HL-60/S4 treated with retinoic acid at 250 ng/mL for 4 days and 3 days (cell line): Measurements from ENCODE around the gene LIPA.
"Not testable (repeated sequence)": the region's sequence is repeated elsewhere in the genome, so short reads cannot be mapped to it uniquely, and the experiment has no call there.

ENCODE experiments used
- in situ Hi-C: fragments of 300-500 bp; cut with MboI; formaldehyde crosslinking; loops from 2 replicates; pipeline ENCODE4 v1.7.0; 2022; ENCODE audit warnings: low sequenced_read_pairs

Gene LIPA

DNA sequence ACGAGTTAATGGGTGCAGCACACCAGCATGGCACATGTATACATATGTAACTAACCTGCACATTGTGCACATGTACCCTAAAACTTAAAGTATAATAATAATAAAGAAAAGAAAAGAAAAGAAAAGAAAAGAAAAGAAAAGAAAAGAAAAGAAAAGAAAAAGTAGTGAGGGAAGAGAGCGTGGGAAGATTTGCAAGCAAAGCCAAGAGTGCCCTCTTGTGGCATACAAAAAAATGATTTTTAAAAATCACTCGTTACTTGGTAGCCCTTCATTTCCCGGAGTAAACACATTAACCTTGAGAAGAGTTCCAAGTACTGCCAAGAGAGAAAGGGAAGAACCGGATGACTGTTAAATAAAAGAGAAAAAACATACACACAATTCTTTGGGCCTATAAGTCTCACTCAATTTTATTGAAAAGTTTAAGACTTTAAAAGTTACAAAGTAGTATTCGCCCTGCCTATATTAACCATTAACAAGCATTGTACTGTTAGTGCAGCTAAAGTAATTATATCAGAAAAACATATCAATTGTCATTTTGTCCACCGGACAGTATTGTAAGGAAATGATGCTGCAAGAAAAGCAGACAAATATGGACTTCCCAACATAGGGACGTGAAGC lies 38.3 kb downstream of the LIPA start:
- in situ Hi-C loops, result loop anchor here (10.0 to 25.0 kb wide), 2 partner anchors 178 to 276 kb away; no protein-coding TSS in a partner anchor

- in situ Hi-C loops, result loop anchor here (10.0 to 25.0 kb wide), 2 partner anchors 176 to 274 kb away; no protein-coding TSS in a partner anchor
Observed at GRCh38 chr10:89210794-89211425, 40.7 kb downstream of the LIPA start.

DNA sequence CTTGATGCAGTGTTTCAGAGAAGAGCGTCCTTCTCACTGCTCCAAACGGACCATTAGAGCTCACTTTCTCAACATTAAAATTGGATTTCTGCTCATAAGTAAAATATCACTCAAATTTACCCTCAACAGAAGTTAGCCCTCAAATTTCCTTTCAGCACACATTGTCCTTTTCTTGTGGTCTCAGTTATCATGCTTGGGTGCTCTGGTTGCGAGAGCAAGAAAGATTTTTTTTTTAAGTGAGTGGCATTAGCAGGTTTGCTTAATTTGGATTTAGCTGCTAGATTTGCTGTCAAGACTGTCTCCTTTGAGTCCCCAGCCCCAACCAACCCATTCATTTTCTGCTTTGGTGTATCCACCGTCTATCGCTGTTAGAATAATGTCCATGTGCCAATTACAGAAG lies 41.9 kb downstream of the LIPA start:
- in situ Hi-C loops, result loop anchor here (10.0 to 25.0 kb wide), 2 partner anchors 175 to 272 kb away; no protein-coding TSS in a partner anchor

DNA sequence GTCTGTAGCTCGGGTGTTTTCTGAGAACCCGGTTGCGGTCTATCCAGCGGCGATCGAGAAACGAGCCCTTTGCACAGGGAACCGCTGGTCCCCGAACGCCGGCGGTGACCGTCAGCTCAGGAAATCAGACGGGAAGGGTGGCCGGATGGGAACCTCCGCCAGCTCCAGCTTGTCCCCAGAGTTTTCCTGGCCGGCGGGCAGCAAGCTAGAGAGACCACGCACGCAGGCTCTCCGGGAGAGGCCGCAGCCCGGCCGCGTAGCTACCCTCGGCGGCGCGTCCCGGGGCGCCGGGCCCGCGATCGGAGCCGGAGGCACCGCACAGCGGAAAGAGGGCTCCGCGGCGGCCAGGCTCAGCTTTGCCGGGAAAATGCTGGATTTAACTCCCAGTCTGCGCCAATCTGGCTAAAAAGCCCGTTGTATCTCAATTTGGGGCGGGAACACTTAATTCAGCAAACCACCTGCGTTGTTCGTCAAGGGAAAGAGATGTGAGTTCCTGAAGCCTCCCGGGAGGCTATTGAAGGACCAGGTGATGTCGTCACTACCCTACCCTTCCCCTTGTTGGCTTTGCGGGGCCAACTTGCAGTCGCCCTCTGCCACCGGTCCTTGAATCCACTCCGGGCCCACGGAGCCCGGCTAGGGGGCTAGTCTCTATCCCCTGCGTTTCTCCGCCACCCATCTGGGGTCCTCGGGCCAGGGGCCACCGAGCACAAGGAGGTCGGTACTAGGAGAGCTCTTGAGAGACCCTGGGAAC lies 43.6 kb downstream of the LIPA start:
- in situ Hi-C loops, result loop anchor here (25.0 kb wide), 1 partner anchor 271 kb away; no protein-coding TSS in a partner anchor

DNA sequence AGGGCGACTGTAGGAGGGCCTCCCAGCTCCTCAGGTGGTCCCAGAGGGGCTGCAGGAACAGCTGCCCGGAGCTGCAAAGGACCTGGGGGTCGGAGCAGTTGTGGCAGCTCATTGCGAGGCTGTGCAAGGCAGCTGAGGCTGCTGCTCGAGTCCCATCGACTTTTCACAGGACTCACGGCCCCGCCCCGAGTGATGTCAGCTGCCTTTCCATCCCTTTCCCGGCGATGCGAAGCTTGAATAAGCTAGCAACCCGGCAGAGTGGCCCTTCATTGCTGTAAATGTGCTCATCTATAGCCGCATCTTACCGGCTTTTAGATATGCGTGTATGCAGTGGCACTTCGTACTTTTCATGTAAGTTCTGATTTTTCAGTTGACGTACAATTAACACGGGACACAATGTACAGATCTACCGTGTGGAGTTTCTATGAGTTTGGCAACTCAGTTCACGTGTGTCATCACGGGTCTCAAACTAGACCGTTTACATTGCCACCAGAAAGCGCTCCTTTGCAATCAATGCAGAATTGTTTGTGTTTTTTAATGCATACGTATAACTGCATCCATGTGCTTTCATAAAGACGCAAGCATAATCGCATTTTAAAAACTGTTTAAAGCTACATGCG lies 44.3 kb downstream of the LIPA start, which contains the start of gene CH25H:
TSS of gene CH25H (minus strand) at position 137 of the 620 bp plus-strand sequence. CDS start at position 112, 25 bp downstream.
- in situ Hi-C loops, result loop anchor here (25.0 kb wide), 1 partner anchor 270 kb away; no protein-coding TSS in a partner anchor

DNA sequence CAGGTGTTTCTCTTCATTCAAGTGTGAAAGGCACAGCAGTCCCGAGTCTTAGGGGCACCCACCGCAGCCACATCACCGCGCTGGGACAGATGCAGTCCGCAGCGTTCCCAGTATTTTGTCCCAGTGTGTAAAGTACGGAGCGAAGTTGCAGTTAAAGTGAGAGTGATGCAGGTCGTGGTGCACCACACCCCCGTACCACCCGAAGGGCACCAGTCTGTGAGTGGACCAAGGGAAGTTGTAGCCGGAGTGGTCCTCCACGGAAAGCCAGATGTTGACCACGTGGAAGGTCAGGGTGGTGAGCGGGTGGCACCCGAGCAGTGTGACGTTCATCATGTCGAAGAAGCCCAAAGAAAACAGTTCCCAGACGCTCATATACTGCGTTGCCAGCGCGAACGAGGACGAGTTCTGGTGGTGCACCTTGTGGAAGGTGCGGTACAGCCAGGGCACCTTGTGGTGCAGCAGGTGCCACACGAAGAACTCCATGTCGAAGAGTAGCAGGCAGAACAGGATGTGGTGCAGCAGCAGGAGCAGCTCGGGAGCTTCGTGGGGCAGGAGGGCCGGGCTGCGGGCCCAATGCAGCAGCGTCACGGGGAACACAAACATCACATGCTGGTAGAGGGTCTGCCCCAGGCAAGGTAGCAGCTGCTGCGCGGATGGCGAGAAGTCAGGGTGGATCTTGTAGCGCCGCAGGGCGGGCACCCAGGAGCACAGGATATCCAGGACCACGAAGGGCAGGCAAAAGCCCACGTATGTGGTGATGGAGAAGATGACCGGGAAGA lies 45.0 kb downstream of the LIPA start:
- in situ Hi-C loops, result loop anchor here (25.0 kb wide), 1 partner anchor 269 kb away; no protein-coding TSS in a partner anchor

DNA sequence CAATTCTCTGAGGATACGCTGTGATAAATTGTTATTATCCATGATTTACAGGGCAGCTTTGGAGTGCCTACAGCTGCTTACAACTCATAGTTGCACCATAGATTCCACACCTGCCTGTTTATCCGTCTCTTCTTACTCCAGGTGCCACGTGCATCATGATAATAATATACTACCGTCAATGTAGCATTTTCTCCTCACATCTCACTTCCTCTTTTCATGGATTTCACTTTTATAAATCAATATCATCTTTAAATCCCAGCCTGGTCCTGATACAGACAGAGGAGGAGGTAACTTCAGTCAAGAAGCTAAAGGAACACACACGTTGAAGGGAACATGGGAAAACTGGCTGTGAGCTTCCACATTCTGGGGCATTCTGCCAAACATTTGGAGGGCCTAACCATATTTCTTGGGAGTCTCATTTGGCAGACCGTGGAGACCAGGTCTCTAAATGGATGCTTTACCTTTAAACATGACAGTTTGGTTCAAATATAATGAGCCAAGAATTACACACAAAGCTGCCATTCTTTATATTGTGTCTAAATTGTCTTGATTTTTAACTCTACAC lies 46.9 kb downstream of the LIPA start:
- in situ Hi-C loops, result loop anchor here (25.0 kb wide), 1 partner anchor 267 kb away; no protein-coding TSS in a partner anchor

GRCh38 chr10:89203237-89203636 lies 48.3 kb downstream of the LIPA start:
- in situ Hi-C loops, result loop anchor here (25.0 kb wide), 1 partner anchor 266 kb away; no protein-coding TSS in a partner anchor

GRCh38 chr10:89202033-89202425 lies 49.5 kb downstream of the LIPA start:
- in situ Hi-C loops, result loop anchor here (25.0 kb wide), 1 partner anchor 265 kb away; no protein-coding TSS in a partner anchor

- in situ Hi-C loops, result loop anchor here (25.0 kb wide), 1 partner anchor 264 kb away; no protein-coding TSS in a partner anchor
Observed at GRCh38 chr10:89201345-89202032, 50.1 kb downstream of the LIPA start.

- in situ Hi-C loops, result no loop called here
Observed at GRCh38 chr10:89197473-89197872, 54.1 kb downstream of the LIPA start.

DNA sequence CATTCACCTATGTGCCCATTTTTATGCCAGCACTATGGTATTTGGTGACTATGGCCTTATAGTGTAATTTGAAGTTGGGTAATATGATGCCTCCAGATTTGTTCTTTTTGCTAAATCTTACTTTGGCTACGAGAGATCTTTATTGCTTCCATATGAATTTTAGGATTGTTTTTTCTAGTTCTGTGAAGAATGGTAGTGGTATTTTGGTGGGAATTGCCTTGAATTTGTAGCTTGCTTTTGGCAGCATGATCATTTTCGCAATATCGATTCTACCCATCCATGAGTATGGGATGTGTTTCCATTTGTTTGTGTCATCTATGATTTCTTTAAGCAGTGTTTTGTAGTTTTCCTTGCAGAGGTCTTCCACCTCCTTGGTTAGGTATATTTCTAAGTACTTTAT lies 60.3 kb downstream of the LIPA start:
- in situ Hi-C loops, result not testable (repeated sequence)

GRCh38 chr10:89189211-89189734 lies 62.3 kb downstream of the LIPA start:
- in situ Hi-C loops, result no loop called here

- in situ Hi-C loops, result no loop called here
Observed at GRCh38 chr10:89185658-89186057, 65.9 kb downstream of the LIPA start.

- in situ Hi-C loops, result no loop called here
Observed at GRCh38 chr10:89184638-89185037, 66.9 kb downstream of the LIPA start.

DNA sequence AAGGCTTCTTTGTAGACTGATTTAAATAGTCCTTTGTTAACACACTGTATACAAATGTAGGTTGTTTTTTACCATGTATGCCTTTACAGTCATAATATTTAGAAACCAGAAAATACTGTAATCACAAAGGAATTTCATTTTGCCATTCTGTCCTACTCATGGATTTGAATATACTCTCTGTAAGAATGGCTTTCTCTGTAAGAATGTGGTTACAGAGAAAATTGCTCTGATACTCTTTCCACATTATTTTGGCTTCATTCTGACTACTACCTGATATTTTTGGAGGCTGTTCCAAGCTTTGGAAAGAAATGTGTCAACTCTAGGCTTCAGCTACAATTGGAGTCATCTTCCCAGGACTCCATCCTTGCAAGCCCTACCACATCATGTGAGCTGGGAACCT lies 68.0 kb downstream of the LIPA start:
- in situ Hi-C loops, result no loop called here

DNA sequence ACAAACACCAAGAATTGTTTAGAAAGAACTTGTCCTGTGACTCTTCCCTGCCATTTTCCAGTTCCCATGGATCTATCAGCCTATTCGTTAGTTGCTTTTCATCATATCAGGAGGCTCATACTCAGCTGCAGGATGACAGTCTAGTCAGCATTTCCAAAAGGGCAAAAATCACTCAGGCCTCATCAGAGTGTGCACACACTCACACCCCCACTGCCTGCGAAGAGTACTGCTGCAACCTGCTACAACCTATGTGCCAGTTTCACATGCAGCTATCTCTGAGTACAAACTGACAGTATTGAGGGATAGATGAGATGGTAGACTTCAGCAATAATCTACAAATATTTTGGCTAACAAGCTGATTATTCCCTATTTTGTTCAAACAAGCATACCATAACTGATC lies 68.7 kb downstream of the LIPA start:
- in situ Hi-C loops, result no loop called here

DNA sequence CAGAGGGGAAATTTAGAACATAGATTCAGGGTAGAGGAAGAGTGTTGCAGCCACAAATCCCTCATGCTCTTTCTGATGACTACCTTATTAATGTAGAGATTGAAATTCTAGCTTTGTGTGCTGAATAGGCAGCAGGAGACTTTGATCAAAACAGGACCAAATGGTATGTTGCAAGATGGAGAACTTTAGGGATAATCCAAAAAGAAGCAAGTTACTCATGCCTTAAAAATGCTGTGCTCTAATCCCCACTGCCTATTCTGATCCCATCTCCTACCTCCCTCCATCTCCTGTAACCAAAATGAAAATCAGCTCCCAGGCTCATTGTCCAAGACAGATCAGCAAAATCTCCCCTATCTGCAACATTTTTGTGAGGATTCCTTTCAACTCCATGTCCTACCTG lies 75.8 kb downstream of the LIPA start:
- in situ Hi-C loops, result no loop called here

GRCh38 chr10:89173075-89173474 lies 78.5 kb downstream of the LIPA start:
- in situ Hi-C loops, result no loop called here
